Pancreas (tissue), 10 donors: Measurements from ENCODE around the gene CHST11. TPM values are rescaled to one million over a fixed set of nuclear protein-coding genes. Genes with fewer than 3 reads are reported as not detected.

Source experiments
- ATAC-seq, 4 donors: fragments of 200-7000 bp; cut with Tn5 transposase; one replicate each; pipeline versions ENCODE4 v1.8.0 to v1.9.1; 2020; ENCODE audit warnings: mild to moderate bottlenecking in 4 of 4, moderate library complexity in 4 of 4
- DNase-seq, 6 donors: peaks; one replicate each; pipeline ENCODE4 v3.0.0-alpha.2; 2020
- FAIRE-seq: peaks from 2 replicates; lab custom pipeline; 2012; peaks lifted over from hg19 to GRCh38; lab: Jason Lieb, UNC
- H3K27ac ChIP-seq, 4 donors: fragments of 200-600 bp; sonication (generic); 1 replicate in 3 of 4; 2 replicates in 1 of 4; pipeline versions ENCODE4 v1.5.0 to v1.8.0; 2020
- H3K27me3 ChIP-seq, 4 donors: fragments of 200-600 bp; one replicate each; pipeline ENCODE4 v1.8.0; 2021
- H3K36me3 ChIP-seq, 3 donors: fragments of 200-600 bp; sonication (generic) in 1 of 3; one replicate each; pipeline versions ENCODE4 v1.5.0 to v1.8.0; 2020 to 2021
- H3K4me1 ChIP-seq, 3 donors: fragments of 200-600 bp; one replicate each; pipeline ENCODE4 v1.8.0; 2021
- H3K4me3 ChIP-seq, 4 donors: fragments of 200-600 bp; sonication (generic) in 2 of 4; one replicate each; pipeline versions ENCODE4 v1.5.0 to v1.8.0; 2020 to 2021
- H3K9me3 ChIP-seq, 4 donors: fragments of 200-600 bp; one replicate each; pipeline ENCODE4 v1.8.0; 2021
- WGBS, 2 donors: extraction: QIAGEN DNeasy Blood & Tissue Kit; methylation state at CpG; one replicate each; pipeline ENCODE4 v1.1.7; 2013; 5-methylcytosine and 5-hydroxymethylcytosine counted together
- intact Hi-C, 3 donors: fragments of 100-400 bp; cut with DNase I; formaldehyde crosslinking; loops; one replicate each; pipeline versions ENCODE4 v1.11.1 to v1.14.2; 2022
- polyA plus RNA-seq, 2 donors: library from polyadenylated mRNA; stranded (reverse); fragments of 200-250 nt; gene quantifications; one replicate each; pipeline ENCODE4 v1.2.3, GENCODE V29; 2013
- total RNA-seq, 6 donors: library from RNA; stranded (reverse); fragmentation: NEBNext Ultra II Directional in 4 of 6; extraction: Animal tissue kit (Norgen Biotek cat#: 25700) in 4 of 6; gene quantifications; one replicate each; pipeline versions ENCODE4 v1.2.1 to v1.2.4, GENCODE V29; 2021 to 2023
- TF ChIP-seq, protein P1 (sequence below), 4 donors: fragments of 200-600 bp; sonication (generic) in 3 of 4; IDR thresholded peaks; one replicate each; pipeline versions ENCODE4 v1.5.0 to v1.8.0; 2021; ENCODE audit warnings: antibody characterized with exemption in 4 of 4
- donor health status: healthy with polysubstance abuse.
- donor health status: DM: no; HTN: no; CAD: no; lungs with moderate emphysema.
- donor health status: DM: no; HTN: no; CAD: no.
- donor health status: control.
- donor health status: control.
- donor health status: Bipolar disorder and iron deficiency.
- donor health status: DM: yes; HTN: yes; CAD: no.
- donor health status: DM: no; HTN: no; CAD: no.
- donor health status: DM: no; HTN: no; CAD: no.
- donor health status: DM: yes; HTN: yes; CAD: no.

Gene CHST11
- total and polyA plus RNA-seq, 8 donors = 1.1 to 14.8 (median 7.8) TPM

DNA sequence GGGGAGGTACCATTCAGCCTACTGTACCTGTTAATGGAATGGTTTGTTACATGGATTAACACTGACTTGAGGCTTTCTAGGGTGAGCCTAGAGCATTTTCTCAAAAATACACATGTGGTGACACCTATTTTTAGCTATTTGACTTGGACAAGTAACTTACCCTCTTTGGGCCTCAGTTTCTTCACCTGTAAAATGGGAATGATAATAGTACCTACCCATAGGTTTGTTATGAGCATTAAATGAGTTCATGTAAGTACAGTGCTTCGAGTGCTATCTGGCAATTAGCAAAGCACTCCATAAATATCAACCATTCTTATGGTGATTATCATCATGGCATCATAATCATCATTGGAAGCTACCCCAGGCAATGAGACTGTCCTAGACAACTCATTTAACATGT lies 216.5 kb downstream of the CHST11 start:
- FAIRE-seq = no peak
- H3K27ac ChIP-seq = no peak overlapping the region
- intact Hi-C loops = no loop called here

DNA sequence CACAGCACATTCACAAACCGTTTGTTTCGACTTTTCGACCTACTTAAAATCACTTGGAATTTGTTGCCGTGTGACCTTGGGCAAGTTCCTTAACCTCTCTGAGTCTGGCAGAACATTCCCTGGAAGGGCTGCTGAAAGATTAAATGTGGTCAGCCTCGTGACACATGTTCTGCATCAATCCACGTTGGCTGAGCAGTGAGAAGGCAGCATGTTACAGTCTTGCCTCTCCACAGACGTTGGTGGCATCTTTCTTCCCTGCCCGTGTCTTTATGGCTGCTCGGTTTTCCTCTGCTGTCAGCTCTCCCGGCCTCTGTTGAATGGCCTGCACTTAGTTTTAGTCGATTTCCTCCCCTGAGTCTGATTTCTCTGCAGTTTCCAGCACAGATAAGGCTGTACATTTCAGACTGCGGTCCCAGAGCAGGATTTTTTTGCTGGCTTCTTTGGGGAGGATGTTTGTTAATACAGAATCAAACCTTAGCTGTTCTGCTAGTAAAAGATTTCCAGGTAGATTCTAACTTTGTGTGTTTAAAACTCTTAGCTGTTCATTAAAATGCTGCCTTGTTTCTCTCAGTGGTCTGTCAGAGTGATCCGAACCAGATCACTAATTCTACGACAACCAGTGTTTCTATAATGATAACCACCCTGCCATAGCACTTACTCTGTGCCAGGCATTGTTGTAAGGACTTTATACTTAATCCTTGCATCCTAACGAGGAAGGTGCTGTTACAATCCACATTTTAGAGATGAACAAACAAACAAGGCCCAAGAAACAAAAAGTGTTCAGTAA lies 217.1 kb downstream of the CHST11 start:
- Histone ChIP-seq H3K4me3 (no peak overlapping the region), H3K9me3 (no peaks in the 10 kb centered on the region), H3K4me1 (peaks cover 13 to 33% (median 17%) of the 10 kb centered on the region in 3 donors), H3K36me3 (no peaks in the 10 kb centered on the region), H3K27me3 (no peaks in the 10 kb centered on the region), H3K27ac (no peak overlapping the region)
- intact Hi-C loops = no loop called here
- 61% methylated on average over 15 of the region's 15 CpGs for WGBS, 2 donors
- DNase-seq (no peak), FAIRE-seq (no peak), ATAC-seq (no peak)
- TF ChIP-seq, protein P1, sequence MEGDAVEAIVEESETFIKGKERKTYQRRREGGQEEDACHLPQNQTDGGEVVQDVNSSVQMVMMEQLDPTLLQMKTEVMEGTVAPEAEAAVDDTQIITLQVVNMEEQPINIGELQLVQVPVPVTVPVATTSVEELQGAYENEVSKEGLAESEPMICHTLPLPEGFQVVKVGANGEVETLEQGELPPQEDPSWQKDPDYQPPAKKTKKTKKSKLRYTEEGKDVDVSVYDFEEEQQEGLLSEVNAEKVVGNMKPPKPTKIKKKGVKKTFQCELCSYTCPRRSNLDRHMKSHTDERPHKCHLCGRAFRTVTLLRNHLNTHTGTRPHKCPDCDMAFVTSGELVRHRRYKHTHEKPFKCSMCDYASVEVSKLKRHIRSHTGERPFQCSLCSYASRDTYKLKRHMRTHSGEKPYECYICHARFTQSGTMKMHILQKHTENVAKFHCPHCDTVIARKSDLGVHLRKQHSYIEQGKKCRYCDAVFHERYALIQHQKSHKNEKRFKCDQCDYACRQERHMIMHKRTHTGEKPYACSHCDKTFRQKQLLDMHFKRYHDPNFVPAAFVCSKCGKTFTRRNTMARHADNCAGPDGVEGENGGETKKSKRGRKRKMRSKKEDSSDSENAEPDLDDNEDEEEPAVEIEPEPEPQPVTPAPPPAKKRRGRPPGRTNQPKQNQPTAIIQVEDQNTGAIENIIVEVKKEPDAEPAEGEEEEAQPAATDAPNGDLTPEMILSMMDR (IDR thresholded peaks at IDR 0.05) = no peak

More for the DNA sequence above, 216.5 kb downstream of the CHST11 start:
- DNase-seq = no peak
- ATAC-seq = no peak
- H3K9me3 ChIP-seq = no peaks in the 10 kb centered on the region
- no peaks in the 10 kb centered on the region for H3K36me3 ChIP-seq
- H3K4me1 ChIP-seq = peaks cover 13 to 39% (median 20%) of the 10 kb centered on the region in 3 donors
- no peak overlapping the region for H3K4me3 ChIP-seq
- TF ChIP-seq, protein P1 (IDR thresholded peaks at IDR 0.05) = no peak
- no peaks in the 10 kb centered on the region for H3K27me3 ChIP-seq
- 77 to 88% methylated on average over 1 of the region's 1 CpG for WGBS, 2 donors

DNA sequence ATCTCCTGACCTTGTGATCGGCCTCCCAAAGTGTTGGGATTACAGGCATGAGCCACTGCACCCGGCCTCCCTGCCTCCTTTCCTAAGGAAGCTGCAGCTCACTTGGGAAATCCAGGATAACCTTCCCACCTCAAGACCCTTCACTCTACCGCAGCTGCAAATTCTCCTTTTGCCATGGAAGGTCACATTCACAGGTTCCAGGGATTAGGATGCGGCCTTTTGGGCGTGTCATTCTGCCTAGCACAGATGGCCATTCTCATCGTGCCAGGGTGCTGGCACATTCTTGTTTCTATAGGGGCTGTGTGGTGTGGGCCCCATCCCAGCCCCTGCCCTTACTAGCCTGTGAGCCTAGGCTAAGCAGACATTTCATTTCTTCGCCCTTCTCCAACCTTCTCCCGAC lies 219.9 kb downstream of the CHST11 start:
- intact Hi-C loops = no loop called here
- 81 to 86% methylated on average over 8 of the region's 8 CpGs for WGBS, 2 donors
- no peaks in the 10 kb centered on the region for H3K36me3 ChIP-seq
- H3K27me3 ChIP-seq = no peaks in the 10 kb centered on the region
- DNase-seq (no peak), ATAC-seq (no peak), FAIRE-seq (no peak)
- no peak overlapping the region for H3K27ac ChIP-seq
- H3K9me3 ChIP-seq = no peaks in the 10 kb centered on the region
- TF ChIP-seq, protein P1 (IDR thresholded peaks at IDR 0.05) = no peak
- H3K4me3 ChIP-seq = no peak overlapping the region
- peaks cover under 1 to 11% (median 7%) of the 10 kb centered on the region in 3 donors for H3K4me1 ChIP-seq

DNA sequence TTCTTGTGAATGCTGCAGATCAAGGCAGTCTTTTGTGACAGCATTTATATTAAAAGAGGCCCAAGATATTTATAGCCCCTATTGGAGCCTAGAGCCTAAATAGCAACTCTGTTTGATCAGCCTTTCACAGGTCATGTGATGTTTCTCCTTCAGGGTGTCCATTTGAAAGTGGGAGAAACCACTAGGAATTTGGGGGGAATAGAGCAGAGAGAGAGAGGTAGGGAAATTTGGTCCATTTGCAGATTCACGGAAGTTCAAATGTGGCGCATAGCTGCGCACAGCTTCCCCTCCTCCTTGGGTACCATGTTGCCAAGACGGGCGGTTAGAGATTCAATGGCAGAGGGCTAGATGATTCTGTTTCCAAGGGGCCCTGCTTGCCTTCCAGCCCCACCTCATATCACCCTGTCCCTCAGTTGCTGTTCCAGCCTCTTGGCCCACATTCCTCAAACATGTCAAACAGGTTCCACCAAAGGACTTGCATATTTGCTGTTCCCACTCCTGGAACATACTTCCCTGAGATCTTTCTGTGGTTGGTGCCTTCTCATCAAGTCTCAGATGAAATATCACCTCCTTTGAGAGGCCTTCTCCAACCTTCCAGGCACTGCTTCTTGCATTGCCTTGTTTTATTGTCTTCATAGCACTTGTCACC lies 220.8 kb downstream of the CHST11 start:
- H3K27ac ChIP-seq = no peak overlapping the region
- peaks cover 0 to 2% (median 0%) of the 10 kb centered on the region in 3 donors for H3K4me1 ChIP-seq
- H3K36me3 ChIP-seq = no peaks in the 10 kb centered on the region
- intact Hi-C loops = no loop called here
- DNase-seq (no peak), FAIRE-seq (no peak), ATAC-seq (no peak)
- WGBS, 2 donors = 90 to 98% methylated on average over 5 of the region's 5 CpGs
- no peak overlapping the region for H3K4me3 ChIP-seq
- H3K9me3 ChIP-seq = no peaks in the 10 kb centered on the region
- no peaks in the 10 kb centered on the region for H3K27me3 ChIP-seq
- TF ChIP-seq, protein P1 (IDR thresholded peaks at IDR 0.05) = no peak
